ENCODE data around the gene PERM1. TPM values are rescaled to one million over a fixed set of nuclear protein-coding genes. Genes with fewer than 3 reads are reported as not detected.
A peak's percentile ranks its signal among the peaks of the same experiment; 100 is the strongest.

PERM1 gene
- total and polyA plus RNA-seq, 9 of the 15 experiments (the other 6 are each of a cell fraction or from before 2014, with no cell fraction given): not detected

DNA sequence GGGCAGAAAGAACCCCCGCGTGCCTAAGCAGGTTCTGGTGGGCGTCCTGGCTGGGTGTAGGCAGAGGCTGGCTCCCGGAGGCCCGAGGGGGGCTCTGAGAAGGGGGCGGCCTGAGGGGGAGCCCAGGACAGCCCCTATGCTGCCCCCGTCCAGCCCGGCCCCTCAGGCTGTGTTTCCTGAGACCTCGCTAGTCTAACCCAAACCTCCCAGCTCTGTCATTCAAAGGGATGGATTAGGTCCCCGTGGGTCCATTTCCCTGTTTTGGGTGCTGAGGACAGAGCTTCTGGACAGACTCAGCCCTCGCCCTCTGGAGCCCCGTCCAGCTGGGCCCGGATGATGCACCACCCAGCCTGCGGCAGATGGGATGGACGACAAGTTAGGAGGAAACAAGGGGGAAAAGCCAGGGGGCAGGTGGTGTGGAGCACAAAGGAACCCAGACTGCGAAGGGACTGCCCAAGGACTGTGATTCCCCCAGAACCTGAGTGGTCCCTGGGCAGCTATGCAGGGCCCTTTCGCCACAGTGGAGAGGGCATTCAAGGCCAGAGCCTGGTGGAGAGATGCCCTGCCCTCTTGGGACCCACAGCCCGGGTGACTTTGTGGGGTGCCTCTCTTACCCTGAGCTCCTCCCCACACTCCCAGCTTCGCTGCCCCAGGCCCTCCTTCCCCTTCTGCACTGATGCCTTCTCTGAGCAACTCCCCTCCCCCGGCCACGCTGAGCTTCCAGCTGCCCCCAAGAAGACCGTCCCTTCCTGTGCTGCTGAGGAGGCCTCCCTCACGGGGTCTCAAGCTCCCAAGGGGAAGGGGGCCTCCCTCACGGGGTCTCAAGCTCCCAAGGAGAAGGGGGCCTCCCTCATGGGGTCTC lies 15.2 kb upstream of the PERM1 start:
- H3K27me3 ChIP-seq (ENCODE audit: control insufficient read depth in 2 of 2, insufficient read depth in 2 of 2, low read length in 2 of 2): peaks cover 0 to 8% of the 10 kb centered on the region in 2 experiments; a peak in 1 of 5 replicates
- no peak overlapping the region for H3K4me2 ChIP-seq (ENCODE audit: insufficient read depth, low read length)
- no TSS peak for BruUV-seq (replicated peaks)
- H4K20me1 ChIP-seq (replicated peaks; ENCODE audit: control insufficient read depth, insufficient read depth, low read length): peaks cover 9% of the 10 kb centered on the region; the same call in 1 of the 2 replicates
- in situ Hi-C loops (cut with MboI): no loop called here
- H3K9me1 ChIP-seq (ENCODE audit: control insufficient read depth, insufficient read depth, low read length): no peaks in the 10 kb centered on the region
- POLR2A ChIA-PET: interaction anchor here (0.7 to 1.9 kb wide), 8 partner anchors 8 to 206 kb away, joined by 3 to 8 read pairs (median 4); partner anchors contain the start of genes ISG15 and PERM1
- 24% methylated on average over 18 of the region's 24 CpGs for WGBS (ENCODE audit: insufficient coverage, low coverage, missing lambda C conversion rate)
- peak overlapping the region in 1 of 2 experiments; percentile 24; a peak in 1 of 4 replicates for H3K9ac ChIP-seq (ENCODE audit: insufficient read depth in 1 of 2, low read depth in 2 of 2, low read length in 2 of 2)
- H2AFZ ChIP-seq (ENCODE audit: low read depth, low read length): no peak overlapping the region
- DNase-seq (ENCODE audit: extremely low read depth in 1 of 4, low spot score in 3 of 4): peak in 2 of 4 experiments; percentile 11 to 15
- no peak overlapping the region for H3K4me3 ChIP-seq
- intact Hi-C loops (cut with micrococcal nuclease): no loop called here
- peaks cover 4 to 71% of the 10 kb centered on the region in 2 experiments; a peak in 4 of 5 replicates for H3K4me1 ChIP-seq (replicated peaks in 1 of 2; ENCODE audit: control insufficient read depth in 2 of 2, insufficient read depth in 2 of 2, low read length in 2 of 2)
- H3K9me3 ChIP-seq (replicated peaks; ENCODE audit: control insufficient read depth, insufficient read depth, low read depth, low read length): no peaks in the 10 kb centered on the region
- H3K27ac ChIP-seq (ENCODE audit: extremely low read depth, low read depth, low read length): no peak overlapping the region
- no peak for FAIRE-seq
- peaks cover 15% of the 10 kb centered on the region; the same call in 2 of the 3 replicates for H3K79me2 ChIP-seq (ENCODE audit: control insufficient read depth, insufficient read depth, low read length)
- CTCF ChIA-PET (ENCODE audit: low intra/inter-chr PET ratio): no interaction called here
- no peak for ATAC-seq
- no peaks in the 10 kb centered on the region for H3K36me3 ChIP-seq (ENCODE audit: control insufficient read depth, insufficient read depth, low read length)
- TF ChIP-seq GTF2F1 (IDR thresholded peaks at IDR 0.05; ENCODE audit: low read depth, low read length): no peak
- no peak for TF ChIP-seq KDM2B (CRISPR knock-in tag; IDR thresholded peaks at IDR 0.05)
- no peak for TF ChIP-seq ZNF507 (tag; conservative IDR thresholded peaks at IDR 0.05)
- TF ChIP-seq, protein P1, sequence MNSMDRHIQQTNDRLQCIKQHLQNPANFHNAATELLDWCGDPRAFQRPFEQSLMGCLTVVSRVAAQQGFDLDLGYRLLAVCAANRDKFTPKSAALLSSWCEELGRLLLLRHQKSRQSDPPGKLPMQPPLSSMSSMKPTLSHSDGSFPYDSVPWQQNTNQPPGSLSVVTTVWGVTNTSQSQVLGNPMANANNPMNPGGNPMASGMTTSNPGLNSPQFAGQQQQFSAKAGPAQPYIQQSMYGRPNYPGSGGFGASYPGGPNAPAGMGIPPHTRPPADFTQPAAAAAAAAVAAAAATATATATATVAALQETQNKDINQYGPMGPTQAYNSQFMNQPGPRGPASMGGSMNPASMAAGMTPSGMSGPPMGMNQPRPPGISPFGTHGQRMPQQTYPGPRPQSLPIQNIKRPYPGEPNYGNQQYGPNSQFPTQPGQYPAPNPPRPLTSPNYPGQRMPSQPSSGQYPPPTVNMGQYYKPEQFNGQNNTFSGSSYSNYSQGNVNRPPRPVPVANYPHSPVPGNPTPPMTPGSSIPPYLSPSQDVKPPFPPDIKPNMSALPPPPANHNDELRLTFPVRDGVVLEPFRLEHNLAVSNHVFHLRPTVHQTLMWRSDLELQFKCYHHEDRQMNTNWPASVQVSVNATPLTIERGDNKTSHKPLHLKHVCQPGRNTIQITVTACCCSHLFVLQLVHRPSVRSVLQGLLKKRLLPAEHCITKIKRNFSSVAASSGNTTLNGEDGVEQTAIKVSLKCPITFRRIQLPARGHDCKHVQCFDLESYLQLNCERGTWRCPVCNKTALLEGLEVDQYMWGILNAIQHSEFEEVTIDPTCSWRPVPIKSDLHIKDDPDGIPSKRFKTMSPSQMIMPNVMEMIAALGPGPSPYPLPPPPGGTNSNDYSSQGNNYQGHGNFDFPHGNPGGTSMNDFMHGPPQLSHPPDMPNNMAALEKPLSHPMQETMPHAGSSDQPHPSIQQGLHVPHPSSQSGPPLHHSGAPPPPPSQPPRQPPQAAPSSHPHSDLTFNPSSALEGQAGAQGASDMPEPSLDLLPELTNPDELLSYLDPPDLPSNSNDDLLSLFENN (IDR thresholded peaks at IDR 0.05; ENCODE audit: low read depth in 2 of 2, low read length in 2 of 2): no peak
- TF ChIP-seq, protein P2, sequence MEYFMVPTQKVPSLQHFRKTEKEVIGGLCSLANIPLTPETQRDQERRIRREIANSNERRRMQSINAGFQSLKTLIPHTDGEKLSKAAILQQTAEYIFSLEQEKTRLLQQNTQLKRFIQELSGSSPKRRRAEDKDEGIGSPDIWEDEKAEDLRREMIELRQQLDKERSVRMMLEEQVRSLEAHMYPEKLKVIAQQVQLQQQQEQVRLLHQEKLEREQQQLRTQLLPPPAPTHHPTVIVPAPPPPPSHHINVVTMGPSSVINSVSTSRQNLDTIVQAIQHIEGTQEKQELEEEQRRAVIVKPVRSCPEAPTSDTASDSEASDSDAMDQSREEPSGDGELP (CRISPR knock-in tag; IDR thresholded peaks at IDR 0.05; ENCODE audit: borderline replicate concordance): peak; percentile 49; the same call in 1 of the 2 replicates
- TF ChIP-seq KDM5B (IDR thresholded peaks at IDR 0.05; ENCODE audit: insufficient replicate concordance, low read depth, low read length): peak; percentile 15
- peak; percentile 22; the same call in 1 of the 2 replicates for TF ChIP-seq POLR2G (IDR thresholded peaks at IDR 0.05; ENCODE audit: low read depth, low read length)

All from K562 (cell line).